ENCODE results near the gene DGKG. TPM values are rescaled to one million over a fixed set of nuclear protein-coding genes. Genes with fewer than 3 reads are reported as not detected.

Gene DGKG
- total and polyA plus RNA-seq, 4 donors: 0.84 to 7.8 (median 1.7) TPM

- TF ChIP-seq, protein P1, sequence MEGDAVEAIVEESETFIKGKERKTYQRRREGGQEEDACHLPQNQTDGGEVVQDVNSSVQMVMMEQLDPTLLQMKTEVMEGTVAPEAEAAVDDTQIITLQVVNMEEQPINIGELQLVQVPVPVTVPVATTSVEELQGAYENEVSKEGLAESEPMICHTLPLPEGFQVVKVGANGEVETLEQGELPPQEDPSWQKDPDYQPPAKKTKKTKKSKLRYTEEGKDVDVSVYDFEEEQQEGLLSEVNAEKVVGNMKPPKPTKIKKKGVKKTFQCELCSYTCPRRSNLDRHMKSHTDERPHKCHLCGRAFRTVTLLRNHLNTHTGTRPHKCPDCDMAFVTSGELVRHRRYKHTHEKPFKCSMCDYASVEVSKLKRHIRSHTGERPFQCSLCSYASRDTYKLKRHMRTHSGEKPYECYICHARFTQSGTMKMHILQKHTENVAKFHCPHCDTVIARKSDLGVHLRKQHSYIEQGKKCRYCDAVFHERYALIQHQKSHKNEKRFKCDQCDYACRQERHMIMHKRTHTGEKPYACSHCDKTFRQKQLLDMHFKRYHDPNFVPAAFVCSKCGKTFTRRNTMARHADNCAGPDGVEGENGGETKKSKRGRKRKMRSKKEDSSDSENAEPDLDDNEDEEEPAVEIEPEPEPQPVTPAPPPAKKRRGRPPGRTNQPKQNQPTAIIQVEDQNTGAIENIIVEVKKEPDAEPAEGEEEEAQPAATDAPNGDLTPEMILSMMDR (IDR thresholded peaks at IDR 0.05; ENCODE audit: low read depth, low read length, missing input control): no peak
- no peak for TF ChIP-seq GABPA (IDR thresholded peaks at IDR 0.05 in 1 of 2, conservative IDR thresholded peaks at IDR 0.05 in 1 of 2)
- TF ChIP-seq NR2F2 (IDR thresholded peaks at IDR 0.05): no peak
- TF ChIP-seq, protein P2, sequence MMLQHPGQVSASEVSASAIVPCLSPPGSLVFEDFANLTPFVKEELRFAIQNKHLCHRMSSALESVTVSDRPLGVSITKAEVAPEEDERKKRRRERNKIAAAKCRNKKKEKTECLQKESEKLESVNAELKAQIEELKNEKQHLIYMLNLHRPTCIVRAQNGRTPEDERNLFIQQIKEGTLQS (IDR thresholded peaks at IDR 0.05): no peak
Measured at GRCh38 chr3:186251948-186252619, 110.0 kb downstream of the DGKG start (continued).

- WGBS: 85% methylated on average over 7 of the region's 7 CpGs
- H3K27ac ChIP-seq (ENCODE audit: low read depth in 1 of 2, low read length in 2 of 2): no peak overlapping the region
- no peak for DNase-seq (ENCODE audit: low spot score)
Measured at GRCh38 chr3:186248850-186249249, 113.2 kb downstream of the DGKG start.

More at GRCh38 chr3:186248850-186249249, 113.2 kb downstream of the DGKG start:
- no peak overlapping the region for H3K4me3 ChIP-seq (ENCODE audit: low read depth in 1 of 3, low read length in 3 of 3)
- no peak for TF ChIP-seq FOXA1 (IDR thresholded peaks at IDR 0.05)
- no peak for TF ChIP-seq HNF4A (conservative IDR thresholded peaks at IDR 0.05)
- TF ChIP-seq REST (IDR thresholded peaks at IDR 0.05): no peak
- TF ChIP-seq SP1 (IDR thresholded peaks at IDR 0.05): no peak
- TF ChIP-seq, protein P3, sequence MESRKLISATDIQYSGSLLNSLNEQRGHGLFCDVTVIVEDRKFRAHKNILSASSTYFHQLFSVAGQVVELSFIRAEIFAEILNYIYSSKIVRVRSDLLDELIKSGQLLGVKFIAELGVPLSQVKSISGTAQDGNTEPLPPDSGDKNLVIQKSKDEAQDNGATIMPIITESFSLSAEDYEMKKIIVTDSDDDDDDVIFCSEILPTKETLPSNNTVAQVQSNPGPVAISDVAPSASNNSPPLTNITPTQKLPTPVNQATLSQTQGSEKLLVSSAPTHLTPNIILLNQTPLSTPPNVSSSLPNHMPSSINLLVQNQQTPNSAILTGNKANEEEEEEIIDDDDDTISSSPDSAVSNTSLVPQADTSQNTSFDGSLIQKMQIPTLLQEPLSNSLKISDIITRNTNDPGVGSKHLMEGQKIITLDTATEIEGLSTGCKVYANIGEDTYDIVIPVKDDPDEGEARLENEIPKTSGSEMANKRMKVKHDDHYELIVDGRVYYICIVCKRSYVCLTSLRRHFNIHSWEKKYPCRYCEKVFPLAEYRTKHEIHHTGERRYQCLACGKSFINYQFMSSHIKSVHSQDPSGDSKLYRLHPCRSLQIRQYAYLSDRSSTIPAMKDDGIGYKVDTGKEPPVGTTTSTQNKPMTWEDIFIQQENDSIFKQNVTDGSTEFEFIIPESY (IDR thresholded peaks at IDR 0.05): no peak
- TF ChIP-seq HNF4G (IDR thresholded peaks at IDR 0.05): no peak
- TF ChIP-seq RXRA (IDR thresholded peaks at IDR 0.05): no peak
- no peak for TF ChIP-seq EGR1 (IDR thresholded peaks at IDR 0.05; ENCODE audit: low read depth in 2 of 2)
- TF ChIP-seq, protein P1 (IDR thresholded peaks at IDR 0.05; ENCODE audit: low read depth, low read length, missing input control): no peak
- no peak for TF ChIP-seq RAD21 (IDR thresholded peaks at IDR 0.05)
- TF ChIP-seq NR2F2 (IDR thresholded peaks at IDR 0.05): no peak
- no peak for TF ChIP-seq JUND (IDR thresholded peaks at IDR 0.05)
- TF ChIP-seq TAF1 (conservative IDR thresholded peaks at IDR 0.05): no peak
- TF ChIP-seq FOXA2 (IDR thresholded peaks at IDR 0.05): no peak
- no peak for TF ChIP-seq YY1 (IDR thresholded peaks at IDR 0.05)
- TF ChIP-seq, protein P4, sequence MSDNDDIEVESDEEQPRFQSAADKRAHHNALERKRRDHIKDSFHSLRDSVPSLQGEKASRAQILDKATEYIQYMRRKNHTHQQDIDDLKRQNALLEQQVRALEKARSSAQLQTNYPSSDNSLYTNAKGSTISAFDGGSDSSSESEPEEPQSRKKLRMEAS (IDR thresholded peaks at IDR 0.05): no peak
- no peak for TF ChIP-seq GABPA (IDR thresholded peaks at IDR 0.05 in 1 of 2, conservative IDR thresholded peaks at IDR 0.05 in 1 of 2)
- TF ChIP-seq, protein P2 (IDR thresholded peaks at IDR 0.05): no peak
- no peak overlapping the region for H3K9ac ChIP-seq (ENCODE audit: low read depth in 1 of 2, low read length in 2 of 2)
- H3K4me1 ChIP-seq (ENCODE audit: control insufficient read depth in 4 of 4, insufficient read depth in 4 of 4, low read length in 3 of 4): no peaks in the 10 kb centered on the region
- H3K9me3 ChIP-seq (ENCODE audit: control insufficient read depth in 4 of 4, low read length in 3 of 4): no peaks in the 10 kb centered on the region
- no peaks in the 10 kb centered on the region for H3K36me3 ChIP-seq (ENCODE audit: control insufficient read depth in 4 of 4, insufficient read depth in 3 of 4, low read depth in 1 of 4, low read length in 3 of 4)
- no peaks in the 10 kb centered on the region for H3K27me3 ChIP-seq (ENCODE audit: control insufficient read depth in 4 of 4, insufficient read depth in 4 of 4, low read length in 3 of 4)

Data from liver (tissue), 9 donors.